ENCODE data around the gene COG3.

DNA sequence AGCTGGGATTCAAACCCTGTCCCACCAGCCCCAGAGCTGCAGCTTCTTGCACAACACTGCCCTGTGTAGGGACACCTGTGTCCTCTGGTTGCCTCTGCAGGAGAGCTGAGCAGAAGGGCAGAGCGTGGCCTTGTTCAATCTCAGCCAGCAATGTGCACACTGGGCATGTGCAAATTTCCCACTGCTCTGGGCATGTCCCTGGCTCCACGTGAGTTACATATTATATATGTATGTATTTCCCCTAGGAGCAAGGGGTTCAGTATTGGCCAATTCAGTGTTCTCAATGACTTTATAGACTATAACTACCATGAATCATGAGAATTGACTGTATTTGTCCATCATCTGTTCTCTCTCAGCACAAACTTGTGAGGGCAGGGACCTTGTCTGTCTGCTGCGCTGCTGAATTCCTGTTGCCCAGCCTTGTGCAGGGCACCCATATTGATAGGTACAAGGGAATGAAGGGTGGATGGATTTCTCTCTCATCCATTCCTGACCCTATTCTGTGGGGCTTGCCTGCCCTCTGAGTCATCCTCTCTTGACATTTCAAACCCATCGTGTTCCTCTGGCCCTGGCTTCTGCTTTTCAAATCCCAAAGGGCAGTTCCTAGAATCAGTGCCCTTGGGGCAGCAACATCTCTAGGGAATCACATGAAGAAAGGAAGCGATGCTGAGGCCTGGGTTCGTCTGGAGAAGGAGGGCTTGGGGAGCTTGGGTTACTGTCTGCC lies 81.1 kb downstream of the COG3 start:
- TF ChIP-seq POLR2AphosphoS5 (IDR thresholded peaks at IDR 0.05; ENCODE audit: borderline replicate concordance, low read depth, low read length) (no peak), EZH2 (IDR thresholded peaks at IDR 0.05) (no peak)

All from SK-N-MC (cell line).